ENCODE data around the gene RANBP10.
"Not testable (repeated sequence)": the region's sequence is repeated elsewhere in the genome, so short reads cannot be mapped to it uniquely, and the experiment has no call there.

RANBP10 gene

GRCh38 chr16:67806428-67807147 is at the start of gene RANBP10, which contains the start of gene TSNAXIP1:
Gene RANBP10 (minus strand): TSS chr16:67806560. CDS start chr16:67806536, 24 bp downstream.
Gene TSNAXIP1 (plus strand): TSS chr16:67806889. CDS start chr16:67807150, 261 bp downstream.
- DNase-seq, result peak; percentile 95

GRCh38 chr16:67855789-67856188 is 49.4 kb upstream of the RANBP10 start:
- no peak for DNase-seq

DNA sequence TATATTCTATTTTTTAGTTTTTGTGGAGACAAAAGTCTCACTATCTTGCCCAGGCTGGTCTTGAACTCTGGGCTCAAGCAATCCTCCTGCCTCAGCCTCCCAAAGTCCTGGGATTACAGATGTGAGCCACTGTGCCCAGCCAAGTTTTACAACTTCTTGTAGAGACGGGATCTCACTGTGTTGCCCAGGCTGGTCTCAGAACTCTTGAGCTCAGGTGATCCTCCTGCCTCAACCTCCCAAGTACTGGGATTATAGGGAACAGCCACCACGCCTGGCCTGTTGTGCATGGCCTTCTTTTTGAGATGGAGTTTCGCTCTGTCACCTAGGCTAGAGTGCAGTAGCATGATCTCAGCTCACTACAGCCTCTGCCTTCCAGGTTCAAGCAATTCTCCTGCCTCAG is 47.3 kb upstream of the RANBP10 start:
- DNase-seq, result no peak

DNA sequence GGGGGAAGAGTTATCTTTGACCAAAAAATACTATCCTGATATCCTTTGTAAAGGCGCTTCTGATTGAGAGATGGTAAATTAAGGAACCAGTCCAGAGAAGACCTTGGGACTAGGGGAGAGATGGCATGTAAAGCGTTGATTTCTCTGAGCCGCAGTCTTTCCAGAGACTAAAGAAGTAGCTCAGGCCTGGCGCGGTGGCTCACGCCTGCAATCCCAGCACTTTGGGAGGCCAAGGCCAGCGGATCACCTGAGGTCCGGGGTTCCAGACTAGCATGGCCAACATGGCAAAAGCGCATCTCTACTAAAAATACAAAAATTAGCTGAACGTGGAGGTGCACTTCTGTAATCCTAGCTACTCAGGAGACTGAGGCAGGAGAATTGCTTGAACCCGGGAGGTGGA is 41.8 kb upstream of the RANBP10 start:
- DNase-seq, result no peak

GRCh38 chr16:67847064-67847861 is 40.9 kb upstream of the RANBP10 start, which contains the start of gene CENPT:
Gene CENPT (minus strand): TSS chr16:67847693. CDS start chr16:67833859, 13,834 bp downstream.
- peak; percentile 50 for DNase-seq

GRCh38 chr16:67846320-67847063 is 40.1 kb upstream of the RANBP10 start, which contains the start of gene NUTF2:
Gene NUTF2 (plus strand): TSS chr16:67846933. CDS start chr16:67865131, 18,198 bp downstream.
- DNase-seq, result peak; percentile 88

DNA sequence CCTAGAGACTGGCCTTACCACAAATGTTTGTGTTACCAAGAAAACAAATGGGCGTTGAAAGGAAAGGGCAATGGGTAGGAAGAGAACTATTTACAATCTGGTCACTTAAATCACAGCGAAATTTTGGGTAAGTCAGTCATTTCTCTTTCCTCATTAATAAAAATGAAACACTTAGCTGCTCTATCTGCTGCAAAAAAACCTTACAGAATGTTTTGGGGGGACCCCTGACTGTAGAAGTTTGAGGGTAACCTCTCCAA is 39.6 kb upstream of the RANBP10 start:
- no peak for DNase-seq

DNA sequence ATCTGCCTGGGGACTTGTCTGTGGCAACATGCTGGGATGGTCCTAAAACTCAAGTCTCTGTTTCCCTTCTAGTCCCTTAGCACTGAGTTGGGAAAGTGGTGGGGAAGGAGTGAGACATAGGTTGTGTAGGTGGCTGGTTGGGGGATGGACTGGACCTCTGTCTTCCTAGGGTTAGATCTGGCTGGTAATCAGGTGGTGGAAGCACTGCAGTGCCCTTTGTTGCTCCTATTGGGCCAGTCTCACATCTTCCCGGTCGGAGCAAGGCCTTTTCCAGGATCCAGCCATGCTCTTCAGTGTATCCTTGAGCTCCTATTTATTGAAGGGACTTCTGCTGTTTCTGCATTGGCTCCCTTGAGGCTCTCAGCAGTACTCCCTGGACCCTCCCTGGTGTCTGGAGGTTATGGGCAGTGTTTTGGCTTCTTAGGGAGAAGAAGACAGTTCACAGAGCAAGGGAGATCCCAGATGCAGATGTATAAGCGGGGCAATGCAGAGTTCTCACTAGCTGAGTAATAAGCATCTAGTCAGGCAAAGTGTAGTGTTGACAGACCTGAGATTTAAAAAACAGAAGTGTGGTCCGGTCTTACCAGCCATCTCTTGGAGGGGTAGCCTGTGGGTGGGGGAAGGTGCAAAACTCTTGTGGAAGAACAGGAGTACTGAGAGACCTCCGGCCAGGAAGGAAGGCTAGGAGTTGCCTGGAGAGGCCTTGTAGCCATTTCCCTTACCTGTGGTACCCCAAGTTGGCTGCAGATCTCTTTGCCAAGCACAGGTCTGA is 39.1 kb upstream of the RANBP10 start:
- no peak for DNase-seq

DNA sequence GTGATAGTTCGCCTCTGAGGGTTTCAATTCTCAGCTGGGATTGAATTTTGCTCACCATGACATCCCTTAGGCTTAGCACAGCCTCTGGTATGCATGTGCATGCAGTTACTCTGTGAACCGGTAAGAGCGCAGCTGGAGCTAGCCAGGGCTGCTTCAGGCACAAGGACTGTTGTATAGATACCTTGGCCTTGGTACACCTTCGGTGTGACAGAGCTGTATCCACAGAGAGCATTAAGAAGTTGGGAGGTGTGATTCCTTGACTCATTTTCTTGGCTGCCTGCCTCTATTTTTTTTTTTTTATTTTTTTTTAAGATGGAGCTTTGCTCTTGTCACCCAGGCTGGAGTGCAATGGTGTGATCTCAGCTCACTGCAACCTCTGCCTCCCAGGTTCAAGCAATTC is 38.1 kb upstream of the RANBP10 start:
- no peak for DNase-seq

- DNase-seq, result no peak
Observed at GRCh38 chr16:67843343-67843765, 37.0 kb upstream of the RANBP10 start.

DNA sequence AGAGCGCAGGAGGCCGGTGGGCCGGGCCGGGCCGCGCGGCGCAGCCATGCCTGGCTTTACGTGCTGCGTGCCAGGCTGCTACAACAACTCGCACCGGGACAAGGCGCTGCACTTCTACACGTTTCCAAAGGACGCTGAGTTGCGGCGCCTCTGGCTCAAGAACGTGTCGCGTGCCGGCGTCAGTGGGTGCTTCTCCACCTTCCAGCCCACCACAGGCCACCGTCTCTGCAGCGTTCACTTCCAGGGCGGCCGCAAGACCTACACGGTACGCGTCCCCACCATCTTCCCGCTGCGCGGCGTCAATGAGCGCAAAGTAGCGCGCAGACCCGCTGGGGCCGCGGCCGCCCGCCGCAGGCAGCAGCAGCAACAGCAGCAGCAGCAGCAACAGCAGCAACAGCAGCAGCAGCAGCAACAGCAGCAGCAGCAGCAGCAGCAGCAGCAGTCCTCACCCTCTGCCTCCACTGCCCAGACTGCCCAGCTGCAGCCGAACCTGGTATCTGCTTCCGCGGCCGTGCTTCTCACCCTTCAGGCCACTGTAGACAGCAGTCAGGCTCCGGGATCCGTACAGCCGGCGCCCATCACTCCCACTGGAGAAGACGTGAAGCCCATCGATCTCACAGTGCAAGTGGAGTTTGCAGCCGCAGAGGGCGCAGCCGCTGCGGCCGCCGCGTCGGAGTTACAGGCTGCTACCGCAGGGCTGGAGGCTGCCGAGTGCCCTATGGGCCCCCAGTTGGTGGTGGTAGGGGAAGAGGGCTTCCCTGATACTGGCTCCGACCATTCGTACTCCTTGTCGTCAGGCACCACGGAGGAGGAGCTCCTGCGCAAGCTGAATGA is 36.4 kb upstream of the RANBP10 start:
- DNase-seq, result no peak

DNA sequence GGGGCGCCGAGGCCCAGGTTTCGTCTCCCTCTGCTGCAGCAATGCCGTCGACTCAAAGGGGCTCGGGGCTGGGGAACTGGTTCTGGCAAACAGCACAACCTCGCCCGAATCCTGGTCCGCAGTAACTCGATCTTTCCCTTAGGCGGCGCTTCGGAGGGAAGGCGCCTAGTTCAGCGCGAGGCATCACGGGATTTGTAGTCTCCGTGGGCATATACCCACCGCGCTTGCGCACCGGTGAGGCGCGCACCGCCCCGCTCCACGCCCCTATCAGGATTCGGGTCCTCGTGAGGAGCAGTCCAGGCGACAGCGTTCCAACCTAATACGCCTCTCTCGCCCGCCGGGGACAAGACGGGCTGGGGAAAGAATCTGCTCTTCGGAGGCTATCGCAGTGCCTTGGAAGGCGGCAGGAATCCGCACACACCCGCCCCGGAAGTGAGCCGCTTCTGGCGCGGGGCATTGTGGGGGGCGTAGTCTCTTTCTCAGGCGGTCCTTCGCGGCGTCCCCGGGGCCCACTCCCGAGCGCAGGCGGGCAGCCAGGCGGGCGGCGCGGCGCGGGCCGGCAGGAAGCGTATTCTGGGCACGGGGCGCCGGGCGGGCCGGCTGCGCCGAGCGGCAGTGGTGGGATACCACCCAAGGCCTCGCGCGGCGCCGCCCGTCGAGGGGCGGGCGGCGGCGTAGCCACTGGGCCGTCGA is 35.6 kb upstream of the RANBP10 start, which contains the start of gene THAP11:
Gene THAP11, plus strand, starts transcription at position 505 of the 693 bp plus-strand sequence. CDS start 235 bp downstream, outside the sequence.
- peak; percentile 88 for DNase-seq

- no peak for DNase-seq
Observed at GRCh38 chr16:67841198-67841815, 34.9 kb upstream of the RANBP10 start.

DNA sequence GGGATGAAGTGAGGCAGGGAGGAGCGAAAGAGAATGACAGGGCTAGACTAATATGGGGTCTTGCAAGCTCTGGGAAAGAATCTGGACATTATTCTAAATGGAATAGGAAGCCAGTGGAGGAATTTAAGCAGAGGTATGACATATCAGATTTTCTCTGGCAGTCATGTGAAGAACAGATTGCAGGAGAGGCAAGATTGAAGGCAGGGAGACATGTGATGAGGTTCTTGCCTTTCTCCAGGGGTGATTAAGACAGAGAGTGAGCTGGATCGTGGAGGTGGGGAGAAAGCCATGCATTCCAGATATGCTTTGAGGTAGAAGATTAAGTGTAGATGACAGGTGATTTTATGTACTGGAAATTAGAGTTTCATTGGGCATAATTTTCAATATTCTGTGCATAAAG is 31.5 kb upstream of the RANBP10 start:
- no peak for DNase-seq

DNA sequence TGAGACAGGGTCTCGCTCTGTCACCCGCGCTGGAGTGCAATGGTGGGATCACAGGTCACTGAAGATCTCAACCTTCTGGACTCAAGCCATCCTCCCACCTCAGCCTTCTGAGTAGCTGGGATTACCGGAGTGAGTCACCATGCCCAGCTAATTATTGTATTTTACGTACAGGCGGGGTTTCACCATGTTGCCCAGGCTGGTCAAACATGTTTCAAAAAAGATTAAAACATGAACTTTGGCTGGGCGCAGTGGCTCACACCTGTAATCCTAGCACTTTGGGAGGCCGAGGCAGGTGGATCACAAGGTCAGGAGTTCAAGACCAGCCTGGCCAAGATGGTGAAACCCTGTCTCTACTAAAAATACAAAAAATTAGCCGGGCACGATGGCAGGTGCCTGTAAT is 30.8 kb upstream of the RANBP10 start:
- DNase-seq, result not testable (repeated sequence)

DNA sequence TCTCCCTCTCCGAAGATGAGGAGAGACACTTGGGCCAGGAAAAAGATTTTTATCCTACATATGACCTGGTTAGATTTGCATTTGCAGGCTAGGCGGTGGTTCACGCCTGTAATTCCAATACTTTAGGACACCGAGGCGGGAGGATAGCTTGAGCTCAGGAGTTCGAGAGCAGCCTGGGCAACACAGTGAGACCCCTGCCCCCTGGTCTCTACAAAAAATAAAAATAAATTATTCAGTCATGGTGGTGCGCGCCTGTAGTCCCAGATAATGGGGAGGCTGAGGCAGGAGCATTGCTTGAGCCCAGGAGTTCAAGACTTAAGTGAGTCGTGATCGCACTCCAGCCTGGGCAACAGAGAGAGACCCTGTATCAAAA is 27.9 kb upstream of the RANBP10 start:
- DNase-seq, result no peak

DNA sequence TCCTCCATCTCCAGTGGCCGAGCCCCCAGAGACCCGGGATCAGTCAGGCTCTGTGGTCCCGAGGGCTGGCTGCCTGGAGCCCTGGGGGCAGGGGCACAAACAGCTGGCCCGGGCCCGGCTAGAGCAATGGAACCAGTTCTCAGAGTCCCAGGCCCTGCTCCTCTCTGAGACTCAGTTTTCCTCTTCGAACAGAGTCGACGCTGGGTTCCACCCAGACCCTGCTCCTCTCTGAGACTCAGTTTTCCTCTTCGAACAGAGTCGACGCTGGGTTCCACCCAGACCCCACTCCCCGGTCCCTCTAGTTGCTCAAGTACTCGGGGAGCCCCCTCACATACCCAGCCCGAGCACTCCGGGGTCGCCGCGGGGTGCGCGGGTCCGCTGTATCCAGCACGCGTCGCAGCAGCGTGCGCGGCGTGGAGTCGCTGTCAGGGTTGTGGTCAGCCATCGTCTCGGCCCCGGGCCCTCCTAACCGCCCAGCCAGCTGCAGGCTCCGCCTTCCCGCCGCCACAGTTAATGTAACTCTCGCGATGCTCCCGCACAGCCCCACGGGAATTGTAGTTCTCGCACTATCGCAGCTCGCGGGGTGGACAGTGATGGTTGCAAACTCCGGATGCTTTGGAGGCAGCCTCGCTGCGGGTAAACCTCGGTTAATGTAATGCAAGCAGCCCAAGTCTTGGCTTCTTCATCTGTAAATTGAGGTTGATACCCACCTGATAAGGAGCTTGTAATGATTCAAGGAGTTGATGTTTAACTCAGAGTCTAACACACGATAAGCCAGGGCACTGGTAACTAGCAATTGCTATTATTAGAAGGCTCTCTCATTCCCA is 27.3 kb upstream of the RANBP10 start:
- DNase-seq, result peak; percentile 83

- peak; percentile 22 for DNase-seq
Observed at GRCh38 chr16:67833030-67833414, 26.7 kb upstream of the RANBP10 start.

GRCh38 chr16:67828651-67829050 is 22.3 kb upstream of the RANBP10 start:
- DNase-seq, result no peak

GRCh38 chr16:67825906-67826305 is 19.5 kb upstream of the RANBP10 start:
- DNase-seq, result no peak

Data from NCI-H2227 treated with DMSO at 0.1 percent for 48 hours (cell line).